ENCODE data around the gene INSR. TPM values are rescaled to one million over a fixed set of nuclear protein-coding genes. Genes with fewer than 3 reads are reported as not detected.
A peak's percentile ranks its signal among the peaks of the same experiment; 100 is the strongest.
"Not testable (repeated sequence)": the region's sequence is repeated elsewhere in the genome, so short reads cannot be mapped to it uniquely, and the experiment has no call there.

The INSR gene
- total RNA-seq, 4 donors from 2014 or later, result 150 to 420 (median 196) TPM

DNA sequence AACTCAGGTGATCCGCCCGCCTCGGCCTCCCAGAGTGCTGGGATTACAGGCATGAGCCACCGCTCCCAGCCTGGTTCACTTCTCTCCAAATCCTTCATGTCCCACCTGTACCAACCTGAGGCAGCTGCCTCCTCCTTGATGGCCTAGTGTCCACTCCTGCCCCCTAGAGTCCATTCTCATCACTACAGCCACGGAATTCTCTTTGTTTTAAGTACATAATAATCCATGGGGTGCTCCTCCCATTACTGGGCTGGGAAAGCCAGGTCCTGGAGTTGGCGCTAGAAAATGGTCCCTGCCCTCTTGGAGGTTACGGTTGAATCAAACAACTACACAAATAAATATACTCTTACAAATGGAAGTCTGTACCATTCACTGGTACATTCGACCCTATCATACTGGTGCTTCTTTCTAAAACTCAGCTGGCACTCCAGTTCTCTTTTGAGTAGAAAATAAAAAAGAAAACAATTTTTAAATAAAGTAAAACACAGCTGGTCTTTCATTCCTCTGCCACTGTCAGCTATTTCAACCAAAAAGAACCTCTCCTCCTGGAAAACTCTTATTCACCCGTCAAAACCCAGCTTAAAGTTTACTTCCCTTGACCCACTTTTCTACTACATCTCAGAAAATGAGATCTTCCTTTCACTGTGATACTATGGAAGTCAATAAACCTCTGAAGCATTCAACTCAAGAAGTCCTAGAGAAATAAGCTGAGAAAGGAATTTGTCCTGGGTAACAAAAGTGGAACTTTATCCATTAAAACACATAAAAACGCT, 32.1 kb upstream of the INSR start:
- Histone ChIP-seq H3K4me3 (no peak overlapping the region), H3K27ac (no peak overlapping the region), H3K4me1 (no peaks in the 10 kb centered on the region), H3K9me3 (peaks cover 0 to 10% (median 0%) of the 10 kb centered on the region in 4 donors), H3K36me3 (no peaks in the 10 kb centered on the region), H3K27me3 (no peaks in the 10 kb centered on the region)
- WGBS, 2 donors, result 78 to 81% methylated on average over 10 of the region's 10 CpGs
- TF ChIP-seq, protein P1, sequence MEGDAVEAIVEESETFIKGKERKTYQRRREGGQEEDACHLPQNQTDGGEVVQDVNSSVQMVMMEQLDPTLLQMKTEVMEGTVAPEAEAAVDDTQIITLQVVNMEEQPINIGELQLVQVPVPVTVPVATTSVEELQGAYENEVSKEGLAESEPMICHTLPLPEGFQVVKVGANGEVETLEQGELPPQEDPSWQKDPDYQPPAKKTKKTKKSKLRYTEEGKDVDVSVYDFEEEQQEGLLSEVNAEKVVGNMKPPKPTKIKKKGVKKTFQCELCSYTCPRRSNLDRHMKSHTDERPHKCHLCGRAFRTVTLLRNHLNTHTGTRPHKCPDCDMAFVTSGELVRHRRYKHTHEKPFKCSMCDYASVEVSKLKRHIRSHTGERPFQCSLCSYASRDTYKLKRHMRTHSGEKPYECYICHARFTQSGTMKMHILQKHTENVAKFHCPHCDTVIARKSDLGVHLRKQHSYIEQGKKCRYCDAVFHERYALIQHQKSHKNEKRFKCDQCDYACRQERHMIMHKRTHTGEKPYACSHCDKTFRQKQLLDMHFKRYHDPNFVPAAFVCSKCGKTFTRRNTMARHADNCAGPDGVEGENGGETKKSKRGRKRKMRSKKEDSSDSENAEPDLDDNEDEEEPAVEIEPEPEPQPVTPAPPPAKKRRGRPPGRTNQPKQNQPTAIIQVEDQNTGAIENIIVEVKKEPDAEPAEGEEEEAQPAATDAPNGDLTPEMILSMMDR (IDR thresholded peaks at IDR 0.05), result peak in 1 of 5 experiments; percentile 13
- TF ChIP-seq EP300 (IDR thresholded peaks at IDR 0.05) (no peak), POLR2A (IDR thresholded peaks at IDR 0.05) (no peak)
- DNase-seq (ENCODE audit: low spot score in 2 of 2), result peak in 1 of 2 donors; percentile 16

- 46 to 48% methylated on average over 2 of the region's 2 CpGs for WGBS, 2 donors
- Histone ChIP-seq H3K27ac (no peak overlapping the region), H3K27me3 (no peaks in the 10 kb centered on the region), H3K4me1 (no peaks in the 10 kb centered on the region), H3K4me3 (no peak overlapping the region), H3K36me3 (no peaks in the 10 kb centered on the region), H3K9me3 (peaks cover 0 to 18% (median 0%) of the 10 kb centered on the region in 4 donors)
- no peak for DNase-seq (ENCODE audit: low spot score in 2 of 2)
- TF ChIP-seq, protein P1 (IDR thresholded peaks at IDR 0.05), result no peak
- no peak for TF ChIP-seq POLR2A (IDR thresholded peaks at IDR 0.05)
- TF ChIP-seq EP300 (IDR thresholded peaks at IDR 0.05), result no peak
These were observed 24.0 kb upstream of the INSR start for GRCh38 chr19:7318176-7318575.

DNA sequence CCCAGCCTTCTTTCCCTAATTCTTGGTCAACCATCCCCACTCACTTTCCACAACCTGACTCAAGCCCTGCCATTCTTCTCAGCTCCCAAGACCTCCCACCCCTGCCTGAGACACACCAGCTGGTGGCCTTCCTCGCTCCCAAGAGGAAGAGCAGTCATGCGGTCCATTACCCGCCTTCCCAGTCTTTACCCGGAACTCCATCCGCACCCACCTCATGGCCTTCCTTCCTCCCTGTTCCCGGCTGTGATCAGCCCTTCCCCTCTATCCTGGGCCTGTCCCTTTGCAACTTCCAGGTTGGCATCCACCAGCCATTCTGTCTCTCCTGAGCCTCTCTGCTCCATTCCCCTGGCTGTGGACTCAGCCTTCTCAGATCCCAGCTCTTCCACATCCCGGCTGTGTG, 18.6 kb upstream of the INSR start:
- Histone ChIP-seq H3K4me3 (no peak overlapping the region), H3K27ac (no peak overlapping the region), H3K36me3 (no peaks in the 10 kb centered on the region), H3K9me3 (peaks cover 0 to 12% (median 0%) of the 10 kb centered on the region in 4 donors), H3K27me3 (no peaks in the 10 kb centered on the region), H3K4me1 (no peaks in the 10 kb centered on the region)
- 72 to 84% methylated on average over 7 of the region's 7 CpGs for WGBS, 2 donors
- no peak for DNase-seq (ENCODE audit: low spot score in 2 of 2)
- TF ChIP-seq EP300 (IDR thresholded peaks at IDR 0.05) (no peak), POLR2A (IDR thresholded peaks at IDR 0.05) (no peak)
- TF ChIP-seq, protein P1 (IDR thresholded peaks at IDR 0.05), result no peak

- no peaks in the 10 kb centered on the region for H3K27me3 ChIP-seq
- no peak for DNase-seq (ENCODE audit: low spot score in 2 of 2)
- H3K36me3 ChIP-seq, result no peaks in the 10 kb centered on the region
- no peaks in the 10 kb centered on the region for H3K4me1 ChIP-seq
- no peak overlapping the region for H3K4me3 ChIP-seq
- H3K9me3 ChIP-seq, result peaks cover 0 to 10% (median 0%) of the 10 kb centered on the region in 4 donors
- no peak for TF ChIP-seq POLR2A (IDR thresholded peaks at IDR 0.05)
- TF ChIP-seq EP300 (IDR thresholded peaks at IDR 0.05), result no peak
- TF ChIP-seq, protein P1 (IDR thresholded peaks at IDR 0.05), result no peak
- no peak overlapping the region for H3K27ac ChIP-seq
- WGBS, 2 donors, result 93 to 96% methylated on average over 12 of the region's 12 CpGs
These were observed 17.7 kb upstream of the INSR start for GRCh38 chr19:7311911-7312310.

DNA sequence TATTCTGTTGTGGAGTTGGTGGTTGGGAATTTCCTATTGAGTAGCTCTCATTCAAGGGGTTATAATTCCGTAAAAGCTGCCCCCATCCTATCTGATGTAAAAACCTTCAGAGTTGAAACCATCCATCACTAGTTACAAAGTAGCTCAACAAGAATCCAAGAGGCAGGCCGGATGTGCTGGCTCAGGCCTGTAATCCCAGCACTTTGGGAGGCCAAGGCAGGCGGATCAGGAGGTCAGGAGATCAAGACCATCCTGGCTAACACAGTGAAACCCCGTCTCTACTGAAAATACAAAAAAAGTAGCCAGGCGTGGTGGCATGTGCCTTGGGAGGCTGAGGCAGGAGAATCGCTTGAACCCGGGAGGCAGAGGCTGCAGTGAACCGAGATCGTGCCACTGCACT, 14.1 kb upstream of the INSR start:
- H3K4me3 ChIP-seq; DNase-seq (ENCODE audit: low spot score in 2 of 2); H3K9me3 ChIP-seq; H3K36me3 ChIP-seq; H3K27ac ChIP-seq; H3K4me1 ChIP-seq; H3K27me3 ChIP-seq: not testable (repeated sequence)
- 76 to 78% methylated on average over 9 of the region's 9 CpGs for WGBS, 2 donors
